ENCODE data around the gene CELF4.

The CELF4 gene

GRCh38 chr18:37318360-37319355 lies 246.9 kb downstream of the CELF4 start:
- no peak for DNase-seq (ENCODE audit: low read depth)

GRCh38 chr18:37317486-37317885 lies 248.1 kb downstream of the CELF4 start:
- no peak for DNase-seq (ENCODE audit: low read depth)

DNA sequence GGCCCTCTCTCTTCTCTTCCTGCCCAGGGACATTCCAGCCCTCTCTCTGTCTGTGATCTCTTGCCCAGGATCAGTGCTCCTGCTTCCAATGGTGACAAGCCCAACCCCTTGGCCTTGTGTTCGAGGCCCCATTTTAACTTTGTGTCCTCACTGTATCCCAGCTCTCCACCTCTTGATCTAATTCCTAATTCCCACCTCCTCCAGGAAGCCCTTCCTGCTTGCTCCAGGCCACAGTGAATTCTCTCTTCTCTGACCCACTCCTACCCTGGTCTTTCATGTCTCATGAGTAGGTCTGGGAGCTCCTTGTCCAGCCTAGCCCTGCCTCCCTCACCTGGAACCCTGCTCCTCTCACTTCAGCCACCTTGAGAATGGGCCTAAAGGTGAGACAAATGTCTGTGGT lies 249.1 kb downstream of the CELF4 start:
- DNase-seq (ENCODE audit: low read depth), result no peak

GRCh38 chr18:37315935-37316334 lies 249.7 kb downstream of the CELF4 start:
- DNase-seq (ENCODE audit: low read depth), result no peak

DNA sequence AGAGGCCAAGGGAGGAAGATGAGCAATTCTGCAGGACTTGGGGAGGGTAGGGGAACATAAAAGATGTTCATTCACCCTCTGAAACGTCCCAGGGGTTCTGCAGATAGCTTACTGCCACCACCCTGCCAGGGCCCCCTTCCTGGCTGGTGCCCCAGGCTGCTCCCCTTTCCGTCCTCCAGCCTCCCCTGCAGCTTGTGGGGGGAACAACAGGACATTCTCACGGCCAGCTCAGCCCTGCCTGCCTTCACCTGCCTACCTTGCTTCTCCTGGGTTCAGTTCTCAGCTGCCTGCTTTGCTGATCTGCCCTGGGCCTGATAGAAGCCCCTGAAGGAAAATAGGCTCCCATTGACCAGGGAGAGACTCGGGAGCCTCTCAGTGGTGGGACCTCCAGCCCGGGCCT lies 251.1 kb downstream of the CELF4 start:
- DNase-seq (ENCODE audit: low read depth), result no peak

GRCh38 chr18:37313624-37314023 lies 252.0 kb downstream of the CELF4 start:
- no peak for DNase-seq (ENCODE audit: low read depth)

- no peak for DNase-seq (ENCODE audit: low read depth)
These were observed 255.7 kb downstream of the CELF4 start for GRCh38 chr18:37309861-37310260.

DNA sequence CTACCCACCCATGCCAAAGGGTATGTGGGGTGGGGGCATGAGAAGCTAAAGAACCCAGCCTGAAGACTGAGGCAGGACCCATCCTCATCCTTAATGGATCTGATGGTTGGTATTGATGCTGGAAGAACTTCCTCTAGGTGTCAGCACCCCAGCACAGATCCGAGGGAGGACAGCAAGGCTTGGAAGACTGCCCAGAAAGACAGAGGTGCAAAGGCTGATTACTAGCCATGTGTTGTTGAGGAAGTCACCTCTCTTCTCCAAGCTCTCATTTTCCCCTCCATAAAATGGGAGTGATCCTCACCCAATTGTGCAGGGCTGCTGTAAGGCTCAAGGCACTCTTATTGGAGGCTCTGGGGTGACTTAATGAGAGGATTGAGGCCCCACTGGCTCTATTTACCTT lies 256.5 kb downstream of the CELF4 start:
- no peak for DNase-seq (ENCODE audit: low read depth)

GRCh38 chr18:37307181-37307580 lies 258.4 kb downstream of the CELF4 start:
- DNase-seq (ENCODE audit: low read depth), result no peak

DNA sequence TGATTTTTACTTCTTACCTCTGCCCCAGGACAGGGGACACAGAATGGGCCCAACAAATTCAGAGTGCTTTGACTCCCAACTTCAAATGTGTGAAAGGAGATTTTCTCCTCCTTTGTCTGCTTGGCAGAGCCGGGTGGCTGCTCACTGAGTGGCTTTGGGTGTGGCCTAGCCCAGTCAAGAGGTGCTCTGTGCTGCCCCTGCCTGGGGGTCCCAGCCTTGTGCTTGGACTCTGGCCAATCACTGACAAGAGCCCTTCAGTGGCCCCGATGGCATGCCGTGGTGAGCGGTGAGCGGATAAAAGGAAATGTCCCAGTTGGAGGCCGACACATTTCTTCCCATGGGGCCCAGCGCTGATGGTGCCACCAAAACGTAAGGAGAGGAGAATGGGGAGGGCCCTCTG lies 259.2 kb downstream of the CELF4 start:
- DNase-seq (ENCODE audit: low read depth), result no peak

GRCh38 chr18:37305066-37305465 lies 260.5 kb downstream of the CELF4 start:
- no peak for DNase-seq (ENCODE audit: low read depth)

- no peak for DNase-seq (ENCODE audit: low read depth)
These were observed 261.5 kb downstream of the CELF4 start for GRCh38 chr18:37304012-37304680.

- DNase-seq (ENCODE audit: low read depth), result no peak
These were observed 262.6 kb downstream of the CELF4 start for GRCh38 chr18:37303009-37303408.

- DNase-seq (ENCODE audit: low read depth), result no peak
These were observed 263.1 kb downstream of the CELF4 start for GRCh38 chr18:37302519-37302918.

GRCh38 chr18:37299471-37300304 lies 265.9 kb downstream of the CELF4 start:
- DNase-seq (ENCODE audit: low read depth), result no peak

GRCh38 chr18:37298816-37299215 lies 266.8 kb downstream of the CELF4 start:
- DNase-seq (ENCODE audit: low read depth), result no peak

- no peak for DNase-seq (ENCODE audit: low read depth)
These were observed 268.5 kb downstream of the CELF4 start for GRCh38 chr18:37297106-37297505.

GRCh38 chr18:37294951-37295350 lies 270.6 kb downstream of the CELF4 start:
- DNase-seq (ENCODE audit: low read depth), result no peak

DNA sequence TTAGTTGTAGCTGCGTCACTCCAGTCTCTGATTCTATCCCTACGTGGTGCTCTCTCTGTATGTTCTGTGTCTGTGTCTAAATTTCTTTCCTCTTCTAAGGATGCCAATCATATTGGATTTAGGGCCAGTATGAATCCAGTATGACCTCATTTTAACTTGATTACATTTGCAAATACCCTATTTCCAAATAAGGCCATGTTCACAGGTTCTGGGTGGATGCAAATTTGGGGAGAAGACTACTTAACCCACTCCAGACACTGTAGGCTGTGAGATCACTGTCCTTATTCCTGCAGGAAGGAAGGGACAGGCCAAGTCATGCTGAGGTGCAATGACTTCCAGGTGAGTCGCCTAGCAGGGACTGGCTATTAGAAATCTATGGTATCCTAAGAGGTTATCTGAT lies 272.2 kb downstream of the CELF4 start:
- no peak for DNase-seq (ENCODE audit: low read depth)

DNA sequence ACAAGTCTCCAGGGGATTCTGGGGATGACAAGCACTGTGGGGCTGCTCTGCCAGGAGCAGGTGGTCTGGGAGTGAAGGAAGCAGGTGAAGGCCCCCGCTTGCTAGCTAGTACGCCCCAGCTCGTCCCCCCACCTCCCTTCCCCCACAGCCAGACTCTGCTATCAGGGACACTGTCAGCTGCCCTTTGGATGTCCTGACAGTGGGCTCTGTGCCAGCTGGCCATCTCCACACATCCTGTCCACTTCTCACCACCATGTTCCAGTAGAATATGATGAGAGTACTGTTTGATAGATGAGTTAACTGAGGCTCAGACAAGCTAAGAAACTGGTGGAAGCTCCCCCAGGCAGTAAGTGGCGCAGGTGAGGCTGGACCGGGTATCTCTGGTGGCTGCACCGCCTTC lies 276.2 kb downstream of the CELF4 start:
- no peak for DNase-seq (ENCODE audit: low read depth)

- DNase-seq (ENCODE audit: low read depth), result no peak
These were observed 278.0 kb downstream of the CELF4 start for GRCh38 chr18:37287601-37288000.

DNA sequence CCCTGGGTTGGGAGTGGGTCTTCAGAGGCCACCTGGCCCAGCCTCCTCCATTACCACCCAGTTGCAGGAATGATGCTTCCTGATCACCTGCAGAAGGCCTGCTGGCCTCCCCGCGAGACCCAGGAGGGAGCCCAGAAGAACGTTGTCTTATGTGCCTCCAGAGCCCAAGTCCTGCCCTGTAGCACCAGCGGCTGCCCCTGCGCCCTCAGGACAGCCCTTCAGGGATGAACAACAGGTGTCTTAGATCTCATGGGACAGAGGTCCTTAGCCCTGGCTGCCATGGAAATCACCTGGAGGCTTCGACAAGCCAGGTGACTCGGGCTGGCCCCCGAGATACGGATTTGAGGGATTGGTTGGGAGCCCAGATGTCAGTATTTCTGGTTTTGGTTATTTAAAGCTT lies 278.8 kb downstream of the CELF4 start:
- DNase-seq (ENCODE audit: low read depth), result no peak
